Embryonic facial prominence (tissue), 1 donor: ENCODE results near the gene CFAP119.

Experiments used
- DNase-seq: peaks from one replicate; pipeline ENCODE4 v3.0.0-alpha.2; 2016; ENCODE audit errors: extremely low spot score

CFAP119 gene

GRCh38 chr16:30710971-30711370 is 50.9 kb downstream of the CFAP119 start:
- no peak for DNase-seq
